ENCODE results near the gene LPIN1.

The LPIN1 gene

DNA sequence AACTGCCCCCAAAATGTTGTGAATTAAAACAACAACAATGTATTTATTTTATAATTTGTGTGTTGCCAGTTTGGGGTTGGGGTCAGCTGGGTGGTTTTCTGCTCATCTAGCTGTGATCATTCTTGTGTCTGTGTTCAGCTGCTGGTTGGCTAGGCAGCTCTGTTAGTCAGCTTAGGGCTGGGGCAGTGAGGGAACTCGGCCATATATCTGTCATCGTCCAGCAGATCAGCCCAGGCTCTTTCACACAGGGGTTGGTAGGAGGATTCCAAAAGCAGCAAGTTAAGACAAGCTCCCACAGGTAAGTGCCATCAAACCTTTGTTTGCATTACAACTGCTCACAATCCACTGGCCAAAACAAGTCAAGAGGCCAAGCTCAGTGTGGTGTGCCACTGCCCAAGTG is 121.5 kb downstream of the LPIN1 start:
- no peaks in the 10 kb centered on the region for H3K9me3 ChIP-seq (ENCODE audit: insufficient read depth, low read depth, low read length)
- H3K9ac ChIP-seq (ENCODE audit: low read depth, low read length), result no peak overlapping the region
- peaks cover 5% of the 10 kb centered on the region; the same call in 1 of the 2 replicates for H3K4me1 ChIP-seq (ENCODE audit: insufficient read depth, low read length)
- no peaks in the 10 kb centered on the region for H3K27me3 ChIP-seq (ENCODE audit: insufficient read depth, low read length)
- no peak overlapping the region for H3K4me3 ChIP-seq (ENCODE audit: low read length)
- H3K27ac ChIP-seq (ENCODE audit: low read length), result no peak overlapping the region
- no peaks in the 10 kb centered on the region for H3K36me3 ChIP-seq (ENCODE audit: insufficient read depth, low read depth, low read length)

DNA sequence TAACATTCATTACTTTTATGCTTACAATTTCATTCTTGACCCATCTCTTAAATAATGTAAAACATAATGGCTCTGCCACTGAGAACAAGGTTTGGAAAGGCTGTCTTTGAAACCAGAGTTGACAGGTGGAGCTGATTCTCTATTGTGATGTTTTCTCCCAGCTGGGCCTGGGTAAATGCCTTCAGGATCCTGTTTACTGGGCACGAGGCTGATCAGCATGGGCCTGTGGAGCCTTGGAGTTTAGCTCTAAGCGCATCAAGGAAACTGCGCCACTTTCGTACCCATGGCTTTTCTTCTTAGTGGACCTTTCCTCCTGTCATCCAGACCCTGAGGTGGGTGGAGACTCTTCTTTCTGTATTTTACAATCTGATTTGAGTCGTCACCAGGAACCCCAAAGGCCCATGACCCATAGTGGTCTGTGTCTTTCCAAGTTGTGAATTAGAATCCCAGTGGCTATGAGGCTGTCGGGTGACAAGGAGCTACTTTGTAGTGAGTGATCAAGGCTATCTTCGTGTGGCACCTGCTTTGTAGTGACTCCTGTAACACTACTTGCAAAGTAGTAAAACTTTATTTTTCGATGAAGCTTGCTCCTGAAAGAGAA is 123.1 kb downstream of the LPIN1 start:
- H3K36me3 ChIP-seq (ENCODE audit: insufficient read depth, low read depth, low read length), result no peaks in the 10 kb centered on the region
- H3K9me3 ChIP-seq (ENCODE audit: insufficient read depth, low read depth, low read length), result no peaks in the 10 kb centered on the region
- no peak overlapping the region for H3K9ac ChIP-seq (ENCODE audit: low read depth, low read length)
- H3K4me3 ChIP-seq (ENCODE audit: low read length), result no peak overlapping the region
- no peaks in the 10 kb centered on the region for H3K27me3 ChIP-seq (ENCODE audit: insufficient read depth, low read length)
- no peak overlapping the region for H3K27ac ChIP-seq (ENCODE audit: low read length)
- no peaks in the 10 kb centered on the region for H3K4me1 ChIP-seq (ENCODE audit: insufficient read depth, low read length)

DNA sequence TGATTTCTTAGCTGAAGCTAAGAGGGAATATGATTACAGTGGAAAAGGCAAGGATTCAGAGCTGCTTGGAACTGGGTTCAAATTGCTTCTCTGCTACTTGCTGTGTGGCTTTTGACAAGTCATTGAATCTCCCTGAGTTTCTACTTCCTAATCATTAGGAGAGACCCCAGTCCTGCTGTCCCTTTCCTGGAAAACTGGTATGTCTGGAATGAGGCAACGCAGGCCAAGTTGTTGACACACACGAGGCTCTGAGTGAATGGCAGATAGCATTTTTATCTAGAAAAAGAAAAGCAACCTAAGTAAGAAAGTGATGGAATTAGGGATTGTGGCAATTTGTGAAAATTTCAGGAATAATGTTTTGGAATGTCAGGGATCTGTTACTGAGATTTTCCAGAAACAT is 123.6 kb downstream of the LPIN1 start:
- no peaks in the 10 kb centered on the region for H3K9me3 ChIP-seq (ENCODE audit: insufficient read depth, low read depth, low read length)
- H3K27me3 ChIP-seq (ENCODE audit: insufficient read depth, low read length), result no peaks in the 10 kb centered on the region
- no peak overlapping the region for H3K27ac ChIP-seq (ENCODE audit: low read length)

DNA sequence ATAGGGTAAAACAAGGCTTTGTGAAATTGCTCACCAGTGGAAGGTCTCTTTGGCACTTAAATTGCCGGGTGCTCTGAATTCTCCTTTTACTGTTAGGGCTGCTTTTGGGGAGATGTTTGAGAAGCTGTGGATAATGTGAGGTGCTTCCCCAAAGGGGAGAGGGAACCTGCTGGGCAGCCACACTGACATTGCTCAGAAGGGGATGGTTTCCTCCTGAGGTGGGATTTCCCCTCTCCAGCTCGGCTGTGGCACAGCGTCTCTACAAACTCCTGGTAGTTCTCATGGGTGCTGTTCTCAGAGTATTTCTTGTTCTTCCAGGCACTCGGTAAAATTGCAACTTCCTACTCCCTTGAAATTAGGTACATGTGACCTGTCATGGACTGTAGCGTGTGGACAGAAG is 124.2 kb downstream of the LPIN1 start:
- H3K27me3 ChIP-seq (ENCODE audit: insufficient read depth, low read length), result no peaks in the 10 kb centered on the region
- no peak overlapping the region for H3K9ac ChIP-seq (ENCODE audit: low read depth, low read length)
- no peak overlapping the region for H3K4me3 ChIP-seq (ENCODE audit: low read length)
- H3K9me3 ChIP-seq (ENCODE audit: insufficient read depth, low read depth, low read length), result no peaks in the 10 kb centered on the region
- no peak overlapping the region for H3K27ac ChIP-seq (ENCODE audit: low read length)
- no peaks in the 10 kb centered on the region for H3K4me1 ChIP-seq (ENCODE audit: insufficient read depth, low read length)
- H3K36me3 ChIP-seq (ENCODE audit: insufficient read depth, low read depth, low read length), result no peaks in the 10 kb centered on the region

More for the DNA sequence above, 123.6 kb downstream of the LPIN1 start:
- H3K36me3 ChIP-seq (ENCODE audit: insufficient read depth, low read depth, low read length), result no peaks in the 10 kb centered on the region
- no peak overlapping the region for H3K4me3 ChIP-seq (ENCODE audit: low read length)
- no peak overlapping the region for H3K9ac ChIP-seq (ENCODE audit: low read depth, low read length)
- H3K4me1 ChIP-seq (ENCODE audit: insufficient read depth, low read length), result no peaks in the 10 kb centered on the region

DNA sequence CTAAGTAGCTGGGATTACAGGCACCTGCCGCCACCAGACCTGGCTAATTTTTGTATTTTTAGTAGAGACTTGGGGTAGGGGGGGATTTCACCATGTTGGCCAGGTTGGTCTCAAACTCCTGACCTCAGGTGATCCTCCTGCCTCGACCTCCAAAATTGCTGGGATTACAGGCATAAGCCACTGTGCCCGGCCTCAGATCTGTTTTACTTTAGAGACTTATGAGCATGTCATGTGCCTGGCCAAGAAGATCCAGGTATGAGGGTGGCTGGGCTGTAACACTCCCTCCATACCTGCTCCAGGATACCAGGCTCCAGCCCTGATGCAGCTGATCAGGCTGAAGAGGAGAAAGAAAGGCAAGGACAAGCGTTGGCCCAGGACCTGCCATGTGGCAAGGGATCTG is 125.0 kb downstream of the LPIN1 start:
- no peaks in the 10 kb centered on the region for H3K4me1 ChIP-seq (ENCODE audit: insufficient read depth, low read length)
- H3K36me3 ChIP-seq (ENCODE audit: insufficient read depth, low read depth, low read length), result no peaks in the 10 kb centered on the region
- no peaks in the 10 kb centered on the region for H3K27me3 ChIP-seq (ENCODE audit: insufficient read depth, low read length)
- no peak overlapping the region for H3K27ac ChIP-seq (ENCODE audit: low read length)
- H3K9me3 ChIP-seq (ENCODE audit: insufficient read depth, low read depth, low read length), result no peaks in the 10 kb centered on the region
- no peak overlapping the region for H3K4me3 ChIP-seq (ENCODE audit: low read length)
- no peak overlapping the region for H3K9ac ChIP-seq (ENCODE audit: low read depth, low read length)

DNA sequence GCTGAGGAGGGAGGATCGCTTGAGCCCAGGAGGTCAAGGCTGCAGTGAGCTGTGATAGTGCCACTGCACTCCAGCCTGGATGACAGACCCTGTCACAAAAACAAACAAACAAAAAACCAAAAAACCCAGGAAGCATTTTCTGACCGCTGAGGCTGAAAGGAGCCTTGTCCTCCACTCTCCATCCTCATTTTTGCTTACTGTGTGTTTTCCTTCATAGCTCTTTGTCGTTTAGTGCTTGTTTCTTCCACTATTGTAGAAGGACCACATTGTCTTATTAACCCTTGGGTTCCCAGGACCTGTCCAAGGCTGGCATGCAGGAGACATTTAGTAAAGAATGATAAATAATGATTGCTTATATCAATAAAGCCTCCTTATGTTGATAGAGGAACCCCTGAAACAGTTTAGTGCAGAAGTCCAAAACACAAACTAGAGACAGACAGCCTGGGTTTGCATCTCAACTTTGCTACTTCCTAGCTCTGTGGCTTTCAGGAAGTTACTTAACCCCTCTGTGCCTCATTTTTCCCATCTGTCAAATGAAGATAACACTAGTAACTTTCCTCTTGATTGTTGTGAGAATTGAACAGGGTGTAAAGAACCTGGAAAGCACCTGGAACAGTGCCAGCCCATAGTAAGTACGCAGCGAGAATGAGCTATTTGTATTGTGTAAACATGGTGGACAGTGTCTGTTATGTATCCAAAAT is 126.0 kb downstream of the LPIN1 start:
- no peak overlapping the region for H3K27ac ChIP-seq (ENCODE audit: low read length)

DNA sequence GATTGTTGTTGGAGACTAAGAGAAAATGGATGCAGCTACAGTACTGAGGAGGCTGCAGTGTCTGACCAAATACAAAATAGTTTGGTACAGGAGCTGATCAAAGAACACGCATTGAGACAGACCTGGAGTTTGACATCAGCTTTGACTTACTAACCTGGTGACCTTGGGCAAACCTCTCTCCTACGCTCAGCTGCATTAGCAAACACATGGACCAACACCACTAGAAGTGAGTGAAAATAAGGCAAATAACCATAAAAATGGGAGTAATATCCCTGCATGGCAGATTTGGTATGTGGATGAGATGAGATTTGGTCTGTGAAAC is 126.5 kb downstream of the LPIN1 start:
- H3K9ac ChIP-seq (ENCODE audit: low read depth, low read length), result no peak overlapping the region
- no peaks in the 10 kb centered on the region for H3K4me1 ChIP-seq (ENCODE audit: insufficient read depth, low read length)
- no peak overlapping the region for H3K4me3 ChIP-seq (ENCODE audit: low read length)
- no peaks in the 10 kb centered on the region for H3K9me3 ChIP-seq (ENCODE audit: insufficient read depth, low read depth, low read length)
- H3K27ac ChIP-seq (ENCODE audit: low read length), result no peak overlapping the region
- no peaks in the 10 kb centered on the region for H3K36me3 ChIP-seq (ENCODE audit: insufficient read depth, low read depth, low read length)
- H3K27me3 ChIP-seq (ENCODE audit: insufficient read depth, low read length), result no peaks in the 10 kb centered on the region

More for the DNA sequence above, 126.0 kb downstream of the LPIN1 start:
- no peaks in the 10 kb centered on the region for H3K4me1 ChIP-seq (ENCODE audit: insufficient read depth, low read length)
- no peaks in the 10 kb centered on the region for H3K27me3 ChIP-seq (ENCODE audit: insufficient read depth, low read length)
- no peak overlapping the region for H3K4me3 ChIP-seq (ENCODE audit: low read length)
- H3K9me3 ChIP-seq (ENCODE audit: insufficient read depth, low read depth, low read length), result no peaks in the 10 kb centered on the region
- H3K9ac ChIP-seq (ENCODE audit: low read depth, low read length), result no peak overlapping the region
- no peaks in the 10 kb centered on the region for H3K36me3 ChIP-seq (ENCODE audit: insufficient read depth, low read depth, low read length)

DNA sequence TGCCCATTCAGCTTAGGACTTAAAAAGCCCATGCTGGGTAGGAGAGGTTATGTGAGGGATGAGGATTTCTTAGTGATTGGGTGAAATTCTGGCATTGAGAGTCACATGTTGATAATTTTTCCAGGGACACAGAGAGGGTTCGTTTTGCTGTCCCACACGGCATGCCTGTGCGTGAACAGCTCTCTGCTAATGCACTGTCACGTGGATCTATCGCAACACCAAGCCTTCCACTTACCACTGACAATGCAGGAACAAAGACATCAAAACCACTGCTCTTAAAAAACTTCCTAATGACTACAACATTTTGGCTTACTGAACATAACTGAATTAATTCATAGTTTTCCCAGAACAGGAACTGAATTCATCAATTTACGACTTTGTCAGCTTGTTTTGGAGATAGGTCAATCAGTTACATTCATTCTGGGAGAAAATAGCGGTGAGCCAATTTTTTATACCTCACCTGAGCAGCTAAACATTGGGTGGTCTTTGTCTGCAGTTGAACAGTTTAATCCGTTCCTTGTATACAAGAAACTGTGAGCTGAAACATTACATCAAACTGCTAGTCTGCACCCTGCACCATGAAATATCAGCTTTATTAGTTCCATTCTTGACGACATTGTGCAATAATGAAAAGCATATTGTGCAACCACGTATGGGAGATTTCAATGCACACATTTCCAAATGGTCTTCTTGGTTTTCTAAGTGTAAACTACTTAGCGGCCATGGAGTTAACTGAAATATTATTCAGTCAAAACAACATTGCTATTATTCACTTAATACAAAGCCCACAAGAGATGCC is 127.1 kb downstream of the LPIN1 start:
- H3K36me3 ChIP-seq (ENCODE audit: insufficient read depth, low read depth, low read length), result no peaks in the 10 kb centered on the region
- H3K27ac ChIP-seq (ENCODE audit: low read length), result no peak overlapping the region
- no peaks in the 10 kb centered on the region for H3K4me1 ChIP-seq (ENCODE audit: insufficient read depth, low read length)
- no peak overlapping the region for H3K9ac ChIP-seq (ENCODE audit: low read depth, low read length)
- H3K4me3 ChIP-seq (ENCODE audit: low read length), result no peak overlapping the region
- no peaks in the 10 kb centered on the region for H3K27me3 ChIP-seq (ENCODE audit: insufficient read depth, low read length)
- no peaks in the 10 kb centered on the region for H3K9me3 ChIP-seq (ENCODE audit: insufficient read depth, low read depth, low read length)

DNA sequence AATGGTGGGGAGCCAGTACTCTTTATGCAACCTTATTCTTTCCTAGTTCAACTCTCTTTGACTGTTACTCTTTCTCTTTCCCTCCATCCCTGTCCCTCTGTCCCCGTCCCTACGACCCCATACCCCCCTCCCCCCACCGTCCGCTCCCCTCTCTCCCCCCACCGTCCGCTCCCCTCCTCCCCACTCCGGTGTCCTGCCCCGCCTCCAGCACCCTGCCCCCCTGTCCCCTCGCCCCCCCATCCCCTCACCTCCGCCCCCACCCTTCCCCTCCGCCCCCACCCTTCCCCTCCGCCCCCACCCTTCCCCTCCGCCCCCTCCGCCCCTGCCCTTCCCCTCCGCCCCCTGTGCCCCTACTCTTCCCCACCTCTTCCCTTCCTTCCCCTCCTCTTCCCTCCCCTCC is 128.4 kb downstream of the LPIN1 start:
- Histone ChIP-seq H3K27ac (ENCODE audit: low read length) (no peak overlapping the region), H3K4me3 (ENCODE audit: low read length) (no peak overlapping the region), H3K9ac (ENCODE audit: low read depth, low read length) (no peak overlapping the region), H3K4me1 (ENCODE audit: insufficient read depth, low read length) (no peaks in the 10 kb centered on the region), H3K36me3 (ENCODE audit: insufficient read depth, low read depth, low read length) (no peaks in the 10 kb centered on the region), H3K27me3 (ENCODE audit: insufficient read depth, low read length) (no peaks in the 10 kb centered on the region), H3K9me3 (ENCODE audit: insufficient read depth, low read depth, low read length) (no peaks in the 10 kb centered on the region)

DNA sequence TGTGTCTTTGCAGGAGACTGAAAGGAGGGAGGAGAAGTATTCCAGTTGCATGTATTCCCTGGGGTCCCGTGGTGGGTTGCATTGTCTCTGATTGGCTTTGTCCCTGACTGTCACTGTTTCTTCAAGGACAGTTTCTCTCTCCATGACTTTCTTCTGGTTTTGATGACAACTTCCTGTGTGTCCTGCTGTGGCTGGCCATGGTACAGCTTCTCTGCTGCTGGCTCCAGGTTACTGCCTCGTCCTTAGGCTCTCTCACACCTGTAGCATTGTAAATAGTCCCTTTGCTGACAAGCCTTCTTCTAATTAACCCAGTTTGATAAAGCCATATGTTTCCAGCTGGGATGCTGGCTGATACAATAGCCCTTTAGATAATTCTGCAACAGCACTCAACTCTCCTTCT is 129.0 kb downstream of the LPIN1 start:
- Histone ChIP-seq H3K27ac (ENCODE audit: low read length) (no peak overlapping the region), H3K4me3 (ENCODE audit: low read length) (no peak overlapping the region), H3K4me1 (ENCODE audit: insufficient read depth, low read length) (no peaks in the 10 kb centered on the region), H3K27me3 (ENCODE audit: insufficient read depth, low read length) (no peaks in the 10 kb centered on the region), H3K9me3 (ENCODE audit: insufficient read depth, low read depth, low read length) (no peaks in the 10 kb centered on the region), H3K36me3 (ENCODE audit: insufficient read depth, low read depth, low read length) (no peaks in the 10 kb centered on the region), H3K9ac (ENCODE audit: low read depth, low read length) (no peak overlapping the region)

DNA sequence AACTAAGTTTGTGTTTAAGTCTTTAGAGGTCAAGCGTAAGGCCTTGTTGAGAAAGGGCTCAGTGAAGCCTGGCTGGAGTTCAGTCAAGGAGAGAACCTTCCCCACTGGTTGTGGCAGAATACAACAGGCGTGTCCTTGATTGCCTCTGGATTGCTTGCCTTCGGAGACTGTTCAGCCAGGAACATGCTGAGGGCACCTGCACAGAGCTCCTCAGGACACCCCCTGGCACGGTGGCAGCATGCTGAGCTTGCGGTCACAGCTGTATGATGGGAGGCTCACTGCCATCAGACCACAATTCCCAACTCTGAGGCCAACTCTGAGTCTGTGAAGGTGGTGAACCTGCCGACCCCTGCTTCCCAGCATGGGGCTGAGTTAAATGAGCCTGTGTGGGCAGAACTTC is 130.0 kb downstream of the LPIN1 start:
- Histone ChIP-seq H3K4me3 (ENCODE audit: low read length) (no peak overlapping the region), H3K9ac (ENCODE audit: low read depth, low read length) (no peak overlapping the region), H3K36me3 (ENCODE audit: insufficient read depth, low read depth, low read length) (no peaks in the 10 kb centered on the region), H3K27ac (ENCODE audit: low read length) (no peak overlapping the region), H3K27me3 (ENCODE audit: insufficient read depth, low read length) (no peaks in the 10 kb centered on the region), H3K4me1 (ENCODE audit: insufficient read depth, low read length) (no peaks in the 10 kb centered on the region), H3K9me3 (ENCODE audit: insufficient read depth, low read depth, low read length) (no peaks in the 10 kb centered on the region)

DNA sequence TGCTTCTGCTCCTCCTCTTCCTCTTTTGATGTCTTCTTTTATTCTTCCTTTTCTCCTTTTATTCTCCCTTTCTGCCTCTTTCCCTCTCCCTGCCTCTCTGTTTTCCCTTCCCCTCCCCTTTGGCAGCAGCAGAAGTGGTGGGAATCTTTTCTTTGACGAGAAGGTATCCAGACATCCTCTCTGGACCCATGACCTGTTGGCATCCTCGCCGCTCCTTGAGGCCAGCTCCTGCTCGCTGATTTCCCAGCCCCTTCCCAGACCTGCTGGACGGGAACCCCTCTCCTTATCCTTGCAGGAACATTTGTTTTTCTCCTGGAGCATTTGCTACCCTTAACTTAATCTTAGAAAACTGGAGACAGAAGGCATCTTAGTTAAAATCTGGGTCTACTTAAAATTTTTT is 130.5 kb downstream of the LPIN1 start:
- H3K27me3 ChIP-seq (ENCODE audit: insufficient read depth, low read length), result no peaks in the 10 kb centered on the region

More for the DNA sequence above, 130.5 kb downstream of the LPIN1 start:
- Histone ChIP-seq H3K4me3 (ENCODE audit: low read length) (no peak overlapping the region), H3K9me3 (ENCODE audit: insufficient read depth, low read depth, low read length) (no peaks in the 10 kb centered on the region), H3K27ac (ENCODE audit: low read length) (no peak overlapping the region), H3K36me3 (ENCODE audit: insufficient read depth, low read depth, low read length) (no peaks in the 10 kb centered on the region), H3K4me1 (ENCODE audit: insufficient read depth, low read length) (no peaks in the 10 kb centered on the region), H3K9ac (ENCODE audit: low read depth, low read length) (no peak overlapping the region)
